Fibroblast of lung (primary cell): ENCODE measurements around the gene GSPT1.

Experiments
- CTCF ChIP-seq, 2 donors: IDR thresholded peaks in 1 of 2; conservative IDR thresholded peaks in 1 of 2; 1 replicate in 1 of 2; 2 replicates in 1 of 2; pipeline ENCODE4 v1.5.1; 2011 to 2012; ENCODE audit warnings: low read length in 2 of 2, control low read depth in 1 of 2, inconsistent platforms in 1 of 2, low read depth in 1 of 2, mild to moderate bottlenecking in 1 of 2
- EZH2 ChIP-seq: IDR thresholded peaks from 2 replicates; pipeline ENCODE4 v1.5.1; 2012; ENCODE audit warnings: low read length, control low read depth, mild to moderate bottlenecking; ENCODE audit errors: missing control alignments

- no peak for TF ChIP-seq CTCF (conservative IDR thresholded peaks at IDR 0.05 in 1 of 2, IDR thresholded peaks at IDR 0.05 in 1 of 2; ENCODE audit: low read depth in 1 of 2, low read length in 2 of 2)
- TF ChIP-seq EZH2, result no peak
Measured at GRCh38 chr16:11844499-11844898, 71.3 kb downstream of the GSPT1 start.
